GM21737 (cell line): ENCODE data around the gene IFI6.
"Not testable (repeated sequence)": the region's sequence is repeated elsewhere in the genome, so short reads cannot be mapped to it uniquely, and the experiment has no call there.

ENCODE experiments used
- ATAC-seq: cut with Tn5 transposase; IDR thresholded peaks from one replicate; pipeline ENCODE4 v1.9.1; 2021; ENCODE audit warnings: mild to moderate bottlenecking, moderate library complexity; ENCODE audit not compliant: unreplicated experiment

IFI6 gene

GRCh38 chr1:27652111-27652864 is 19.7 kb downstream of the IFI6 start:
- ATAC-seq, result no peak

GRCh38 chr1:27650539-27651175 is 21.3 kb downstream of the IFI6 start:
- ATAC-seq, result no peak

GRCh38 chr1:27650171-27650538 is 21.8 kb downstream of the IFI6 start:
- ATAC-seq, result no peak

GRCh38 chr1:27649306-27649635 is 22.7 kb downstream of the IFI6 start:
- ATAC-seq, result no peak

GRCh38 chr1:27648602-27649305 is 23.2 kb downstream of the IFI6 start:
- no peak for ATAC-seq

- no peak for ATAC-seq
These were observed 24.7 kb downstream of the IFI6 start for GRCh38 chr1:27647328-27647727.

- ATAC-seq, result no peak
These were observed 25.3 kb downstream of the IFI6 start for GRCh38 chr1:27646676-27647075.

GRCh38 chr1:27645071-27645415 is 26.9 kb downstream of the IFI6 start:
- ATAC-seq, result no peak

- no peak for ATAC-seq
These were observed 27.5 kb downstream of the IFI6 start for GRCh38 chr1:27644369-27645070.

GRCh38 chr1:27643600-27644368 is 28.2 kb downstream of the IFI6 start:
- ATAC-seq, result peak; percentile 71

GRCh38 chr1:27640514-27640913 is 31.5 kb downstream of the IFI6 start:
- ATAC-seq, result not testable (repeated sequence)

- ATAC-seq, result no peak
These were observed 33.2 kb downstream of the IFI6 start for GRCh38 chr1:27638805-27639204.

GRCh38 chr1:27638047-27638734 is 33.8 kb downstream of the IFI6 start:
- no peak for ATAC-seq

GRCh38 chr1:27635396-27636142 is 36.4 kb downstream of the IFI6 start:
- no peak for ATAC-seq

- no peak for ATAC-seq
These were observed 37.0 kb downstream of the IFI6 start, which contains the start of gene FGR for GRCh38 chr1:27634985-27635367. FGR (minus strand) TSS chr1:27635185; CDS start chr1:27623916, 11,269 bp downstream.

GRCh38 chr1:27634177-27634984 is 37.6 kb downstream of the IFI6 start:
- no peak for ATAC-seq

- ATAC-seq, result no peak
These were observed 38.3 kb downstream of the IFI6 start for GRCh38 chr1:27633640-27634176.

GRCh38 chr1:27633298-27633610 is 38.7 kb downstream of the IFI6 start:
- no peak for ATAC-seq
